ENCODE results near the gene AP1S3.

Gene AP1S3

DNA sequence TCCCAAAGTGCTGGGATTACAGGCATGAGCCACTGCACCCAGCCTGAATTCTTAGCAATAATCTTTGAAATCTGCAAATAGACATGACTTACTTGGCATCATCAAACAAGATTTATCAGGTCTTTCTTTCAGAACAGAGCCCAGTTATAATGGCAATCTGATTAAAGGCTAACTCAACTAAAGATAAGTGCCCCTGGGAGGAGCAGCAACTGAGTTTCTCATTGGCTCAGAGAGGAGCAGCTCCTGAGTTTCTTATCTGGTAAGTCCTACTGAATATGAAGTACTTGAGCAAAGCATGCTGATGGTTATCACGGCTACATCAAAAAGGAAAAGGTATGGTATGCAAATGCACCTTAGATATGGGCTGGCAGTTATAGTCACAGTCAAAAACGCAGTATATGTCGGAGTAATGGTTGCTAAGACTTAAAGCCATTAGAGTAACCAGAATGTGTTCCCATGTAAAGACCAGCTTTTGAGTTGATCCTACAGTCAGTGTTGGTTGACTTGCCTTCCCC lies 15.0 kb upstream of the AP1S3 start (continued):
- TF ChIP-seq, protein P1, sequence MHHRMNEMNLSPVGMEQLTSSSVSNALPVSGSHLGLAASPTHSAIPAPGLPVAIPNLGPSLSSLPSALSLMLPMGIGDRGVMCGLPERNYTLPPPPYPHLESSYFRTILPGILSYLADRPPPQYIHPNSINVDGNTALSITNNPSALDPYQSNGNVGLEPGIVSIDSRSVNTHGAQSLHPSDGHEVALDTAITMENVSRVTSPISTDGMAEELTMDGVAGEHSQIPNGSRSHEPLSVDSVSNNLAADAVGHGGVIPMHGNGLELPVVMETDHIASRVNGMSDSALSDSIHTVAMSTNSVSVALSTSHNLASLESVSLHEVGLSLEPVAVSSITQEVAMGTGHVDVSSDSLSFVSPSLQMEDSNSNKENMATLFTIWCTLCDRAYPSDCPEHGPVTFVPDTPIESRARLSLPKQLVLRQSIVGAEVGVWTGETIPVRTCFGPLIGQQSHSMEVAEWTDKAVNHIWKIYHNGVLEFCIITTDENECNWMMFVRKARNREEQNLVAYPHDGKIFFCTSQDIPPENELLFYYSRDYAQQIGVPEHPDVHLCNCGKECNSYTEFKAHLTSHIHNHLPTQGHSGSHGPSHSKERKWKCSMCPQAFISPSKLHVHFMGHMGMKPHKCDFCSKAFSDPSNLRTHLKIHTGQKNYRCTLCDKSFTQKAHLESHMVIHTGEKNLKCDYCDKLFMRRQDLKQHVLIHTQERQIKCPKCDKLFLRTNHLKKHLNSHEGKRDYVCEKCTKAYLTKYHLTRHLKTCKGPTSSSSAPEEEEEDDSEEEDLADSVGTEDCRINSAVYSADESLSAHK (tag by site-specific recombination; IDR thresholded peaks at IDR 0.05), result no peak
- TF ChIP-seq BCL11B (tag by site-specific recombination; IDR thresholded peaks at IDR 0.05; ENCODE audit: low read depth) (no peak), ZNF37A (tag by site-specific recombination; IDR thresholded peaks at IDR 0.05) (no peak), ZNF324 (tag by site-specific recombination; IDR thresholded peaks at IDR 0.05) (no peak), ZNF354C (tag by site-specific recombination; IDR thresholded peaks at IDR 0.05; ENCODE audit: borderline replicate concordance, low read depth) (no peak)
- TF ChIP-seq, protein P2, sequence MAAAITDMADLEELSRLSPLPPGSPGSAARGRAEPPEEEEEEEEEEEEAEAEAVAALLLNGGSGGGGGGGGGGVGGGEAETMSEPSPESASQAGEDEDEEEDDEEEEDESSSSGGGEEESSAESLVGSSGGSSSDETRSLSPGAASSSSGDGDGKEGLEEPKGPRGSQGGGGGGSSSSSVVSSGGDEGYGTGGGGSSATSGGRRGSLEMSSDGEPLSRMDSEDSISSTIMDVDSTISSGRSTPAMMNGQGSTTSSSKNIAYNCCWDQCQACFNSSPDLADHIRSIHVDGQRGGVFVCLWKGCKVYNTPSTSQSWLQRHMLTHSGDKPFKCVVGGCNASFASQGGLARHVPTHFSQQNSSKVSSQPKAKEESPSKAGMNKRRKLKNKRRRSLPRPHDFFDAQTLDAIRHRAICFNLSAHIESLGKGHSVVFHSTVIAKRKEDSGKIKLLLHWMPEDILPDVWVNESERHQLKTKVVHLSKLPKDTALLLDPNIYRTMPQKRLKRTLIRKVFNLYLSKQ (tag by site-specific recombination; IDR thresholded peaks at IDR 0.05; ENCODE audit: borderline replicate concordance), result no peak

DNA sequence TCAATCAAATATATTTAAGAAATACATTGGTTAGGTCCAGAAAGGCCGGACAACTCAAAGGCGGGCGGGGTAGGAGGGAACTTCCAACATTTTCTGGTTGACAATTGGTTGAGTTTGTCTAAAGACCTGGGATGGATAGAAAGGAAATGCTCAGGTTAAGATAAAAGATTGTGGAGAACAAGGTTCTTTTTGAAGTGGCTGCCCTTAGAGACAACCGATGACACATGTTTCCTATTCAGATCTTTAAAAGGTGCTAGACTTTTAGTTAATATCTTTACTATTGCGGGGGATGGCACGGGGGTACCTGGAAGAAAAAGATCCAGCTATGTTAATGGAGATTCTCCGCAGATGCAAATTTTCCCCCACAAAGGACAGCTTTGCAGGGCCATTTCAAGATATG lies 10.0 kb upstream of the AP1S3 start:
- H3K9me3 ChIP-seq (ENCODE audit: control insufficient read depth, insufficient read depth, low read depth, low read length), result no peaks in the 10 kb centered on the region
- TF ChIP-seq ZNF776 (tag by site-specific recombination; IDR thresholded peaks at IDR 0.05; ENCODE audit: borderline replicate concordance), result no peak
- TF ChIP-seq, protein P3, sequence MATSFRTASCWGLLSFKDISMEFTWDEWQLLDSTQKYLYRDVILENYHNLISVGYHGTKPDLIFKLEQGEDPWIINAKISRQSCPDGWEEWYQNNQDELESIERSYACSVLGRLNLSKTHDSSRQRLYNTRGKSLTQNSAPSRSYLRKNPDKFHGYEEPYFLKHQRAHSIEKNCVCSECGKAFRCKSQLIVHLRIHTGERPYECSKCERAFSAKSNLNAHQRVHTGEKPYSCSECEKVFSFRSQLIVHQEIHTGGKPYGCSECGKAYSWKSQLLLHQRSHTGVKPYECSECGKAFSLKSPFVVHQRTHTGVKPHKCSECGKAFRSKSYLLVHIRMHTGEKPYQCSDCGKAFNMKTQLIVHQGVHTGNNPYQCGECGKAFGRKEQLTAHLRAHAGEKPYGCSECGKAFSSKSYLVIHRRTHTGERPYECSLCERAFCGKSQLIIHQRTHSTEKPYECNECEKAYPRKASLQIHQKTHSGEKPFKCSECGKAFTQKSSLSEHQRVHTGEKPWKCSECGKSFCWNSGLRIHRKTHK (tag by site-specific recombination; IDR thresholded peaks at IDR 0.05), result no peak
- TF ChIP-seq, protein P4, sequence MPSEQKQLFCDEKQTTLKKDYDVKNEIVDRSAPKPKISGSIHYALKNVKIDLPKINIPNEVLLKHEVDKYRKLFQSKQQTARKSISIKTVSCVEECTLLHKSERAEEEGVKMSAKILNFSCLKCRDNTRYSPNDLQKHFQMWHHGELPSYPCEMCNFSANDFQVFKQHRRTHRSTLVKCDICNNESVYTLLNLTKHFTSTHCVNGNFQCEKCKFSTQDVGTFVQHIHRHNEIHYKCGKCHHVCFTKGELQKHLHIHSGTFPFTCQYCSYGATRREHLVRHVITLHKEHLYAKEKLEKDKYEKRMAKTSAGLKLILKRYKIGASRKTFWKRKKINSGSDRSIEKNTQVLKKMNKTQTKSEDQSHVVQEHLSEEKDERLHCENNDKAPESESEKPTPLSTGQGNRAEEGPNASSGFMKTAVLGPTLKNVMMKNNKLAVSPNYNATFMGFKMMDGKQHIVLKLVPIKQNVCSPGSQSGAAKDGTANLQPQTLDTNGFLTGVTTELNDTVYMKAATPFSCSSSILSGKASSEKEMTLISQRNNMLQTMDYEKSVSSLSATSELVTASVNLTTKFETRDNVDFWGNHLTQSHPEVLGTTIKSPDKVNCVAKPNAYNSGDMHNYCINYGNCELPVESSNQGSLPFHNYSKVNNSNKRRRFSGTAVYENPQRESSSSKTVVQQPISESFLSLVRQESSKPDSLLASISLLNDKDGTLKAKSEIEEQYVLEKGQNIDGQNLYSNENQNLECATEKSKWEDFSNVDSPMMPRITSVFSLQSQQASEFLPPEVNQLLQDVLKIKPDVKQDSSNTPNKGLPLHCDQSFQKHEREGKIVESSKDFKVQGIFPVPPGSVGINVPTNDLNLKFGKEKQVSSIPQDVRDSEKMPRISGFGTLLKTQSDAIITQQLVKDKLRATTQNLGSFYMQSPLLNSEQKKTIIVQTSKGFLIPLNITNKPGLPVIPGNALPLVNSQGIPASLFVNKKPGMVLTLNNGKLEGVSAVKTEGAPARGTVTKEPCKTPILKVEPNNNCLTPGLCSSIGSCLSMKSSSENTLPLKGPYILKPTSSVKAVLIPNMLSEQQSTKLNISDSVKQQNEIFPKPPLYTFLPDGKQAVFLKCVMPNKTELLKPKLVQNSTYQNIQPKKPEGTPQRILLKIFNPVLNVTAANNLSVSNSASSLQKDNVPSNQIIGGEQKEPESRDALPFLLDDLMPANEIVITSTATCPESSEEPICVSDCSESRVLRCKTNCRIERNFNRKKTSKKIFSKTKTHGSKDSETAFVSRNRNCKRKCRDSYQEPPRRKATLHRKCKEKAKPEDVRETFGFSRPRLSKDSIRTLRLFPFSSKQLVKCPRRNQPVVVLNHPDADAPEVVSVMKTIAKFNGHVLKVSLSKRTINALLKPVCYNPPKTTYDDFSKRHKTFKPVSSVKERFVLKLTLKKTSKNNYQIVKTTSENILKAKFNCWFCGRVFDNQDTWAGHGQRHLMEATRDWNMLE (tag by site-specific recombination; conservative IDR thresholded peaks at IDR 0.05; ENCODE audit: low read depth), result no peak
- no peak for TF ChIP-seq ZBTB21 (tag by site-specific recombination; IDR thresholded peaks at IDR 0.05)
- no peak for TF ChIP-seq ZNF843 (tag by site-specific recombination; IDR thresholded peaks at IDR 0.05)
- TF ChIP-seq SCRT1 (tag by site-specific recombination; IDR thresholded peaks at IDR 0.05; ENCODE audit: borderline replicate concordance), result no peak
- TF ChIP-seq YY2 (tag by site-specific recombination; IDR thresholded peaks at IDR 0.05), result no peak
- TF ChIP-seq, protein P5, sequence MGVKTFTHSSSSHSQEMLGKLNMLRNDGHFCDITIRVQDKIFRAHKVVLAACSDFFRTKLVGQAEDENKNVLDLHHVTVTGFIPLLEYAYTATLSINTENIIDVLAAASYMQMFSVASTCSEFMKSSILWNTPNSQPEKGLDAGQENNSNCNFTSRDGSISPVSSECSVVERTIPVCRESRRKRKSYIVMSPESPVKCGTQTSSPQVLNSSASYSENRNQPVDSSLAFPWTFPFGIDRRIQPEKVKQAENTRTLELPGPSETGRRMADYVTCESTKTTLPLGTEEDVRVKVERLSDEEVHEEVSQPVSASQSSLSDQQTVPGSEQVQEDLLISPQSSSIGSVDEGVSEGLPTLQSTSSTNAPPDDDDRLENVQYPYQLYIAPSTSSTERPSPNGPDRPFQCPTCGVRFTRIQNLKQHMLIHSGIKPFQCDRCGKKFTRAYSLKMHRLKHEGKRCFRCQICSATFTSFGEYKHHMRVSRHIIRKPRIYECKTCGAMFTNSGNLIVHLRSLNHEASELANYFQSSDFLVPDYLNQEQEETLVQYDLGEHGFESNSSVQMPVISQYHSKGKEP (tag by site-specific recombination; IDR thresholded peaks at IDR 0.05), result no peak
- TF ChIP-seq ZNF350 (tag by site-specific recombination; IDR thresholded peaks at IDR 0.05), result no peak
- no peak for TF ChIP-seq SP2 (tag by site-specific recombination; IDR thresholded peaks at IDR 0.05)
- TF ChIP-seq ZNF266 (tag by site-specific recombination; IDR thresholded peaks at IDR 0.05; ENCODE audit: low read depth), result no peak
- TF ChIP-seq ZNF223 (tag by site-specific recombination; IDR thresholded peaks at IDR 0.05), result no peak
- no peak for TF ChIP-seq MZF1 (tag by site-specific recombination; IDR thresholded peaks at IDR 0.05; ENCODE audit: borderline replicate concordance)
- TF ChIP-seq TRIM28 (IDR thresholded peaks at IDR 0.05; ENCODE audit: borderline replicate concordance, low read length), result no peak
- no peak for TF ChIP-seq BCL11B (tag by site-specific recombination; IDR thresholded peaks at IDR 0.05; ENCODE audit: low read depth)
- TF ChIP-seq SP7 (tag by site-specific recombination; IDR thresholded peaks at IDR 0.05), result no peak
- no peak for TF ChIP-seq ZFHX2 (tag by site-specific recombination; conservative IDR thresholded peaks at IDR 0.05)
- TF ChIP-seq ZNF701 (tag by site-specific recombination; IDR thresholded peaks at IDR 0.05), result no peak
- TF ChIP-seq ZNF146 (tag by site-specific recombination; IDR thresholded peaks at IDR 0.05), result no peak
- no peak overlapping the region for H3K27ac ChIP-seq (ENCODE audit: extremely low read depth, low read depth, low read length)
- H3K4me1 ChIP-seq (ENCODE audit: control insufficient read depth, insufficient read depth, low read length), result no peaks in the 10 kb centered on the region
- H3K36me3 ChIP-seq (ENCODE audit: control insufficient read depth in 2 of 2, insufficient read depth in 1 of 2, low read length in 2 of 2), result peaks cover 0 to 3% of the 10 kb centered on the region in 2 experiments; a peak in 2 of 3 replicates
- no peak overlapping the region for H3K4me3 ChIP-seq (ENCODE audit: low read depth, low read length)
- CTCF ChIA-PET, result interaction anchor here (1.0 to 1.1 kb wide), 2 partner anchors 119 to 876 kb away, joined by 3 read pairs; no protein-coding TSS in a partner anchor
- POLR2A ChIA-PET, result interaction anchor here (1.7 kb wide), 1 partner anchor 10 kb away, joined by 6 read pairs; the partner anchor contains the start of gene AP1S3

All from HEK293 (cell line).